KMS-11 (cell line): ENCODE data around the gene BUB1.
"Not testable (repeated sequence)": the region's sequence is repeated elsewhere in the genome, so short reads cannot be mapped to it uniquely, and the experiment has no call there.

ENCODE experiments used
- H2AFZ ChIP-seq: fragments of 200-600 bp; sonication (generic); 2 replicates; pipeline ENCODE4 v1.6.1; 2016; ENCODE audit warnings: antibody characterized with exemption, mixed run types, low read depth
- H3K27ac ChIP-seq: fragments of 200-600 bp; sonication (generic); 2 replicates; pipeline ENCODE4 v1.6.1; 2016; ENCODE audit warnings: mild to moderate bottlenecking, mixed run types
- H3K27me3 ChIP-seq: fragments of 200-600 bp; sonication (generic); 2 replicates; pipeline ENCODE4 v1.6.1; 2017; ENCODE audit warnings: mild to moderate bottlenecking, low read depth, mixed run types, moderate library complexity; ENCODE audit not compliant: insufficient read depth
- H3K36me3 ChIP-seq: fragments of 200-600 bp; sonication (generic); 2 replicates; pipeline ENCODE4 v1.6.1; 2017; ENCODE audit warnings: mild to moderate bottlenecking, mixed run types; ENCODE audit not compliant: insufficient read depth
- H3K4me1 ChIP-seq: fragments of 200-600 bp; sonication (generic); 2 replicates; pipeline ENCODE4 v1.6.1; 2016; ENCODE audit warnings: mild to moderate bottlenecking, low read depth, mixed run types; ENCODE audit not compliant: poor library complexity, severe bottlenecking
- H3K4me2 ChIP-seq: fragments of 200-600 bp; sonication (generic); 2 replicates; pipeline ENCODE4 v1.7.0; 2016; ENCODE audit warnings: mild to moderate bottlenecking, mixed run types
- H3K4me3 ChIP-seq: fragments of 200-600 bp; sonication (generic); IDR thresholded peaks from 2 replicates; pipeline ENCODE4 v1.6.1; 2017; ENCODE audit warnings: low read depth, low read length, mixed read lengths; ENCODE audit not compliant: insufficient read depth
- H3K79me2 ChIP-seq: fragments of 200-600 bp; sonication (generic); 2 replicates; pipeline ENCODE4 v1.6.1; 2016; ENCODE audit warnings: low read depth, mixed run types; ENCODE audit not compliant: insufficient read depth
- H3K9ac ChIP-seq: fragments of 200-600 bp; sonication (generic); 2 replicates; pipeline ENCODE4 v1.6.1; 2016; ENCODE audit warnings: mild to moderate bottlenecking, mixed run types
- H4K20me1 ChIP-seq: fragments of 200-600 bp; sonication (generic); 2 replicates; pipeline ENCODE4 v1.6.1; 2016; ENCODE audit warnings: mild to moderate bottlenecking, mixed run types; ENCODE audit not compliant: insufficient read depth
- CTCF ChIP-seq: fragments of 200-600 bp; sonication (generic); conservative IDR thresholded peaks from 2 replicates; pipeline ENCODE4 v1.6.1; 2017; ENCODE audit warnings: low read depth, mild to moderate bottlenecking, antibody characterized with exemption, low read length, moderate library complexity, mixed read lengths

The BUB1 gene

GRCh38 chr2:110712737-110713136 is 34.9 kb upstream of the BUB1 start:
- no peak overlapping the region for H3K4me2 ChIP-seq
- no peak overlapping the region for H3K9ac ChIP-seq
- H3K4me1 ChIP-seq, result no peaks in the 10 kb centered on the region
- H3K4me3 ChIP-seq, result no peak overlapping the region
- H3K27ac ChIP-seq, result no peak overlapping the region
- no peaks in the 10 kb centered on the region for H3K27me3 ChIP-seq
- H3K79me2 ChIP-seq, result no peaks in the 10 kb centered on the region
- no peak overlapping the region for H2AFZ ChIP-seq
- H3K36me3 ChIP-seq, result no peaks in the 10 kb centered on the region
- H4K20me1 ChIP-seq, result no peaks in the 10 kb centered on the region
- no peak for TF ChIP-seq CTCF

GRCh38 chr2:110708455-110708854 is 30.6 kb upstream of the BUB1 start:
- Histone ChIP-seq H3K4me2 (no peak overlapping the region), H4K20me1 (no peaks in the 10 kb centered on the region), H3K4me3 (no peak overlapping the region), H2AFZ (no peak overlapping the region), H3K4me1 (no peaks in the 10 kb centered on the region), H3K27me3 (no peaks in the 10 kb centered on the region), H3K36me3 (no peaks in the 10 kb centered on the region), H3K27ac (no peak overlapping the region), H3K9ac (no peak overlapping the region), H3K79me2 (no peaks in the 10 kb centered on the region)
- no peak for TF ChIP-seq CTCF

- H3K4me2 ChIP-seq, result no peak overlapping the region
Observed at GRCh38 chr2:110707386-110707965, 29.6 kb upstream of the BUB1 start.

GRCh38 chr2:110702514-110703380 is 24.9 kb upstream of the BUB1 start:
- no peak for TF ChIP-seq CTCF

More at GRCh38 chr2:110707386-110707965, 29.6 kb upstream of the BUB1 start:
- TF ChIP-seq CTCF, result no peak
- H3K36me3 ChIP-seq, result no peaks in the 10 kb centered on the region
- no peaks in the 10 kb centered on the region for H3K27me3 ChIP-seq
- no peaks in the 10 kb centered on the region for H3K79me2 ChIP-seq
- no peak overlapping the region for H3K4me3 ChIP-seq
- H3K27ac ChIP-seq, result no peak overlapping the region
- peaks cover 4% of the 10 kb centered on the region for H3K4me1 ChIP-seq
- H2AFZ ChIP-seq, result no peak overlapping the region
- H4K20me1 ChIP-seq, result no peaks in the 10 kb centered on the region
- no peak overlapping the region for H3K9ac ChIP-seq

GRCh38 chr2:110698253-110698652 is 20.4 kb upstream of the BUB1 start:
- H2AFZ ChIP-seq, H3K27ac ChIP-seq, H3K9ac ChIP-seq, H3K36me3 ChIP-seq, H3K27me3 ChIP-seq, H3K4me2 ChIP-seq, H3K79me2 ChIP-seq, H4K20me1 ChIP-seq, H3K4me3 ChIP-seq: not testable (repeated sequence)
- H3K4me1 ChIP-seq, result peaks cover 16% of the 10 kb centered on the region

More at GRCh38 chr2:110702514-110703380, 24.9 kb upstream of the BUB1 start:
- H3K27me3 ChIP-seq, result no peaks in the 10 kb centered on the region
- H3K4me1 ChIP-seq, result peaks cover 16% of the 10 kb centered on the region
- no peaks in the 10 kb centered on the region for H3K36me3 ChIP-seq
- no peak overlapping the region for H3K4me2 ChIP-seq
- no peaks in the 10 kb centered on the region for H3K79me2 ChIP-seq
- no peak overlapping the region for H3K27ac ChIP-seq
- no peak overlapping the region for H3K4me3 ChIP-seq
- no peak overlapping the region for H2AFZ ChIP-seq
- no peaks in the 10 kb centered on the region for H4K20me1 ChIP-seq
- H3K9ac ChIP-seq, result no peak overlapping the region

- H3K4me3 ChIP-seq, H3K9ac ChIP-seq, H4K20me1 ChIP-seq, H3K4me1 ChIP-seq, H3K79me2 ChIP-seq, H2AFZ ChIP-seq, H3K4me2 ChIP-seq, H3K36me3 ChIP-seq, H3K27ac ChIP-seq, H3K27me3 ChIP-seq: not testable (repeated sequence)
Observed at GRCh38 chr2:110695146-110695898, 17.5 kb upstream of the BUB1 start.
